ENCODE measurements around the gene COL10A1. TPM values are rescaled to one million over a fixed set of nuclear protein-coding genes. Genes with fewer than 3 reads are reported as not detected.

COL10A1 gene
- total and polyA plus RNA-seq, 10 donors: 0.02 to 3.4 (median 1.1) TPM; not detected in 1

DNA sequence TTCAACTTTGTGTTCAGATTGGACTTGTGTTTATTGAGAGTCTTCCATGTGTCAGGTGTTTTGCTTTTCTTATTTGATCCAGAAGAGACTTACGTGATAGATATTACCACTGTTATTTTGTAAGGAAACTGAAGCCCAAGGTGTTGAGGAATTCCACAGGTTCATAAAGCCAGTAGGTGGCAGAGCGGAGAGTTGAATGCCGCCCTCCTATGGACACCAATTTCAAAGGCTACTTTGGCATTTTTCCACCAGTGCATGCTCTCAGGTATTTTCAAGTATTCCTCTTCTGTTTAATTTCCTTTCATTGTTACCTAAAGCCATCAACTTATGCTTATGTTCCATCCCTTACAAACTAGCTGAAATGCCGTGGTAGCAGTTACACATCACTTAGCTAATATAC lies 14.0 kb upstream of the COL10A1 start:
- Histone ChIP-seq H3K36me3 (peaks cover 0 to 18% (median 0%) of the 10 kb centered on the region in 6 donors), H3K4me3 (no peak overlapping the region), H3K27me3 (replicated peaks in 1 of 7) (no peaks in the 10 kb centered on the region), H3K4me1 (no peaks in the 10 kb centered on the region), H3K9me3 (no peaks in the 10 kb centered on the region), H3K27ac (no peak overlapping the region)
- 96 to 98% (median 97%) methylated on average over 4 of the region's 4 CpGs for WGBS, 5 donors
- no peak for TF ChIP-seq POLR2AphosphoS5 (IDR thresholded peaks at IDR 0.05)
- TF ChIP-seq POLR2A (IDR thresholded peaks at IDR 0.05): no peak
- TF ChIP-seq, protein P1, sequence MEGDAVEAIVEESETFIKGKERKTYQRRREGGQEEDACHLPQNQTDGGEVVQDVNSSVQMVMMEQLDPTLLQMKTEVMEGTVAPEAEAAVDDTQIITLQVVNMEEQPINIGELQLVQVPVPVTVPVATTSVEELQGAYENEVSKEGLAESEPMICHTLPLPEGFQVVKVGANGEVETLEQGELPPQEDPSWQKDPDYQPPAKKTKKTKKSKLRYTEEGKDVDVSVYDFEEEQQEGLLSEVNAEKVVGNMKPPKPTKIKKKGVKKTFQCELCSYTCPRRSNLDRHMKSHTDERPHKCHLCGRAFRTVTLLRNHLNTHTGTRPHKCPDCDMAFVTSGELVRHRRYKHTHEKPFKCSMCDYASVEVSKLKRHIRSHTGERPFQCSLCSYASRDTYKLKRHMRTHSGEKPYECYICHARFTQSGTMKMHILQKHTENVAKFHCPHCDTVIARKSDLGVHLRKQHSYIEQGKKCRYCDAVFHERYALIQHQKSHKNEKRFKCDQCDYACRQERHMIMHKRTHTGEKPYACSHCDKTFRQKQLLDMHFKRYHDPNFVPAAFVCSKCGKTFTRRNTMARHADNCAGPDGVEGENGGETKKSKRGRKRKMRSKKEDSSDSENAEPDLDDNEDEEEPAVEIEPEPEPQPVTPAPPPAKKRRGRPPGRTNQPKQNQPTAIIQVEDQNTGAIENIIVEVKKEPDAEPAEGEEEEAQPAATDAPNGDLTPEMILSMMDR (IDR thresholded peaks at IDR 0.05 in 8 of 11, conservative IDR thresholded peaks at IDR 0.05 in 3 of 11): no peak
- no peak for DNase-seq
- intact Hi-C loops (cut with DNase I; ENCODE audit: low total_unique reads): no loop called here

DNA sequence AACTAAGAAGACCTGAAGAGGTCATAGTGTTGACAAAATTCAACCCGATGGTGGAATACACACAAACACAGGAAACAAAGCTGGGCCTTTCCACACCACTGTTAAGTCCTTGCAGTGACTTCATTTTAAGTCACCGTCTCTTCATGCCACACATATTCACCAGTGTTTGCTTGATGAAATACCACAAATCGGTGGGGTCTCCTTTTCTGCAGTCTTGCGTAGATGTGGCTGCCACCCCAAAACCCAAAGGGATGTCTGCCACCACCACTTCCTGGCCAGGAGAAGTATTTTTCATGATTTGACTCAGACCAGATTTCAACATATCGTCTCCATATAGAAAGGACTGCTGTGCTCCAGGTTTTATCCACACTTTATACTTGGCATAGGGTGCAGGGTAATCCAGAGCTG lies 11.0 kb upstream of the COL10A1 start:
- DNase-seq: no peak
- no peaks in the 10 kb centered on the region for H3K4me1 ChIP-seq
- 67 to 85% (median 70%) methylated on average over 5 of the region's 5 CpGs for WGBS, 5 donors
- H3K36me3 ChIP-seq: peaks cover 0 to 37% (median 0%) of the 10 kb centered on the region in 6 donors
- TF ChIP-seq, protein P1 (IDR thresholded peaks at IDR 0.05 in 8 of 11, conservative IDR thresholded peaks at IDR 0.05 in 3 of 11): no peak
- no peak for TF ChIP-seq POLR2A (IDR thresholded peaks at IDR 0.05)
- no peak for TF ChIP-seq POLR2AphosphoS5 (IDR thresholded peaks at IDR 0.05)
- H3K27ac ChIP-seq: no peak overlapping the region
- no peaks in the 10 kb centered on the region for H3K9me3 ChIP-seq
- H3K4me3 ChIP-seq: no peak overlapping the region
- intact Hi-C loops (cut with DNase I; ENCODE audit: low total_unique reads): no loop called here
- no peaks in the 10 kb centered on the region for H3K27me3 ChIP-seq (replicated peaks in 1 of 7)

DNA sequence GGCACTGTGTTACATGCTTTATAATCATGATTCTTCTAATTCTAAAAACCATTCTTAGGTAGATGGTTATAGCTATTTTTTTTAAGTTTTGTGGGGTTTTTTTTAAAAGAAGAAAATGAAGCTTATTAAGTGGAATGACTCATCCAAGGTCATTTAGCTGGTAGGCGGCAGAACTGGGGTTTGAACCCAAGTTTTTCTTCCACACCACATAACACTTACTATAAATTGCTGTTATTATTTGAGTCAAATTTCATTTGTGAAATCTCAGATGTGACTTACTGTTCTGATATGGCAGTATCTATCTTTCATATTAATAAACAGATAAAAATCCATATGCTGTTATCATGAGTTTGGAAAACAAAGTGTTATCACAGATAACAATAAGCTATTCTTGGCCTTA lies 10.4 kb upstream of the COL10A1 start:
- Histone ChIP-seq H3K27ac (no peak overlapping the region), H3K4me1 (no peaks in the 10 kb centered on the region), H3K4me3 (no peak overlapping the region), H3K36me3 (peaks cover 0 to 37% (median 0%) of the 10 kb centered on the region in 6 donors), H3K27me3 (replicated peaks in 1 of 7) (no peaks in the 10 kb centered on the region), H3K9me3 (no peaks in the 10 kb centered on the region)
- no peak for DNase-seq
- intact Hi-C loops (cut with DNase I; ENCODE audit: low total_unique reads): no loop called here
- 75 to 94% (median 88%) methylated on average over 1 of the region's 1 CpG for WGBS, 5 donors
- no peak for TF ChIP-seq POLR2A (IDR thresholded peaks at IDR 0.05)
- TF ChIP-seq, protein P1 (IDR thresholded peaks at IDR 0.05 in 8 of 11, conservative IDR thresholded peaks at IDR 0.05 in 3 of 11): no peak
- no peak for TF ChIP-seq POLR2AphosphoS5 (IDR thresholded peaks at IDR 0.05)

DNA sequence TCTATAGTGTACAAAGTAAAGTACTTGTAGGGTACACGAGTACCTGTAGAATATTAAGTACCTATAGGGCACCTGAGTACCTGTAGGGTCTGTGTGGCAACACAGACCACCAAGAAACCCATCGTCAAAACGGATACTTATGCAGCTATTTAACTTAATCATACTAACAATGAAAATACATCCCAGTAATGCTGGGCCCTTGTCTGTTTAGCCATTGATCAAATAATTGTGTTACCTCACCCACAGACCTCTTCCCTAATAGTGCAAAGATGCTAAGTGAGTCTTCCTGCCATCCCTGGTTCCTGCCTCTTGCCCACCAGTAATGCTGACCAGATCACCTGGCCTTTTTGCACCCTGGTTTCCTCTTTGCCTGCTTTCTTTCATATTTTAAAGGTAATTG lies 7.5 kb upstream of the COL10A1 start:
- Histone ChIP-seq H3K27ac (no peak overlapping the region), H3K36me3 (peaks cover 0 to 42% (median 3%) of the 10 kb centered on the region in 6 donors), H3K4me3 (no peak overlapping the region), H3K4me1 (no peaks in the 10 kb centered on the region), H3K27me3 (replicated peaks in 1 of 7) (no peaks in the 10 kb centered on the region), H3K9me3 (no peaks in the 10 kb centered on the region)
- intact Hi-C loops (cut with DNase I; ENCODE audit: low total_unique reads): no loop called here
- TF ChIP-seq POLR2AphosphoS5 (IDR thresholded peaks at IDR 0.05) (no peak), POLR2A (IDR thresholded peaks at IDR 0.05) (no peak)
- TF ChIP-seq, protein P1 (IDR thresholded peaks at IDR 0.05 in 8 of 11, conservative IDR thresholded peaks at IDR 0.05 in 3 of 11): no peak
- DNase-seq: no peak
- WGBS, 5 donors: 87 to 93% (median 89%) methylated on average over 3 of the region's 3 CpGs
